GM08714 (cell line): ENCODE measurements around the gene STC2.

ENCODE experiments used
- H3K4me3 ChIP-seq: fragments of 200-500 bp; sonication (Bioruptor generic); 2 replicates; pipeline ENCODE4 v1.5.1; 2014; ENCODE audit warnings: mild to moderate bottlenecking, low read length, inconsistent platforms
- ZNF274 ChIP-seq: IDR thresholded peaks from 2 replicates; pipeline ENCODE4 v1.6.1; 2012; ENCODE audit warnings: mild to moderate bottlenecking, low read depth, low read length

STC2 gene

DNA sequence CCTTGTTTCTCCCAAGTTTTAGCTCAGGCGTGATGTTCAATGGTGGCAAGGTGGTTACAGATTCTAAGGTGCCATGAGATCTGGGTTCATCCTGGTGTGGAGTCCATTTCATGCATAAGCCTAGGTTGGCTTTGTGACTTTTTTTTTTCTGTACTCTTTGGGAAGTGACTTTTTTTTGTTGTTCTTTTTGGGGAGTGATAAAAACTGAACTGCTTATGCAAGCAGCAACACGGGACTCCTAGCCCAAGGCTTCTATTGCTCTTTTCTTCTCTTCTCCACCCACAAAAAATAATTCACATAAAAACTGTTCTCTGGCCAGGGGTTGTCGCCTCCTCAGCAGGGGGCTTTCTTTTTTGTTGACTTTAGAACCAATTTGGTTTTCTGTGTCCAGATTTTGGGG lies 15.4 kb downstream of the STC2 start:
- TF ChIP-seq ZNF274: no peak
- H3K4me3 ChIP-seq: no peak overlapping the region

DNA sequence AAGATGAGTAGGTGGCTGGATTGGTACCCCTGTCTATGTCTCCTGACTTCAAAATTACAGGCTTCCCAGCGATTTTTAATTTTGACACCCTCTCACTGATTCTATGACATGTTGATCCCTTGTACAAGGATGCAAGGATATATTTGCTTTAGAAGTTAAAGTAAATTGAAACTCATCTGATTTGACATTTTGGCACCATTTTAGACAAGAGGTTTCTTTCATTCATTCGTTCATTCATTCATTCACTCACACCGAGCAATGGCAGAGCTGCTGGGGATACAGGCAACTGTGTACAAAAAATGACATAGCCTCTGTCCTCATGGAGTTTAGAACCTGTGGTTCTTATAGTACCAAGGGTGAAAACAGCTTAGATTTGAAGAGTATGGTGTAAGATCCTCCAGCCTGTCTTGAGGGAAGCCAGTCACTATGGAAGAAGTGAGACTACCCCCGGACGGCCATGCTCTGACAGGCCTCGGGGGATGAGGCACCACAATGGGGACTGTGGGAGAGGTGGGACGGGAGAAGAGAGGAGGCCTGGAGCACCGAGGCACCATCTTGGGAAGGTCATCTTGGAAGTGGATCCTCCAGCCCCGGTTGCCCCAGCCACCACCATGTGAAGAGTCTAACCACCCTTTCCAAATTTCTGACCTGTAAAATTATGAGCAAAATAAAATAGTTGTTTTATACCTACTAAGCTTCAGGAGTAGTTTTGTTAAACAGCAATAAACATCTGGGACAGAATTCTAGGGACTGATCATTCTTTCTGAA lies 16.2 kb downstream of the STC2 start:
- no peak for TF ChIP-seq ZNF274
- H3K4me3 ChIP-seq: no peak overlapping the region

DNA sequence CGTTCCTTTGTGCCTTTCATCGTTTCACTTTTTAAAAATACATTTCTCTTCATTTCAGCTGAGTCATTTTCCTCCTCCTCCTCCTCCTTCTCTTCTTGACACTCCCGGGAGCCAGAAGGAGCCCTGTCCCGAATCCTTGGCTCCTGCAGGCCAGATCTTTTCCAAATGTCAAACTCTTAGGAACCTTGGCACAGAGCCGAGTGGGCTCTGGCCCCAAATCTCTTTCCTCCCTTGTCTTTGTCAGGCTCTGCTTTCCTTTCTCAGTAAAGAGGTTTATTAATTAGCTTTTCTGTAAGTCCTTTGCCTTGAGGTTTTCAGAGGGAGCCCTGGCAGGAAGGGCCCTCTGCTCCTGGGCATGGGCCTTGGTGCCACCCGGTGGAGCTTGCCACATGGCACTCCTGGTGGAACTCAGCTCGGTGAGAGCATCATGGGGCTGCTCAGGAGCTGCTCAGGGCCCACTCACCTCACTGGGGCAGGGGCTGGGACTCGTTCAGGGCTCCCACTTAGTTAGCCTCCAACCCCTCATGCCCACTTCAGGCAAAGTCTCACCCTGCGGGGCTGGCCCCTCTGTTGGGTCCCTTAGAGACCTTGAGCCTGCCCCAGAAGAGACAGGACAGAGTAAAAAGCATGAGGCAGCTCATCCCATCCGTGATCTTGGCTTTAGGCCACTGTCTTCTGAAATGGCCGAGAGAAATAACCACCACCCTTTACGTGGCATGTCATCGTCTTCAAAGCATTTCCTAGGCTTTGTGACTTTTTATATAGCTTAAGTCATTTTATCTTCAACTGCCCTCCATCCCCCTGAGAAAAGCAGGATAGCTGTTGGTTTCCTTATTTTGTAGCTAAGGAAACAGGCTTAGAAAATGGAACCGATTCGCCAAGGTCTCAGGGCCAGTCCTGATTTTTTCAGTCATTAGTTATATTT lies 17.1 kb downstream of the STC2 start:
- no peak overlapping the region for H3K4me3 ChIP-seq
- no peak for TF ChIP-seq ZNF274

DNA sequence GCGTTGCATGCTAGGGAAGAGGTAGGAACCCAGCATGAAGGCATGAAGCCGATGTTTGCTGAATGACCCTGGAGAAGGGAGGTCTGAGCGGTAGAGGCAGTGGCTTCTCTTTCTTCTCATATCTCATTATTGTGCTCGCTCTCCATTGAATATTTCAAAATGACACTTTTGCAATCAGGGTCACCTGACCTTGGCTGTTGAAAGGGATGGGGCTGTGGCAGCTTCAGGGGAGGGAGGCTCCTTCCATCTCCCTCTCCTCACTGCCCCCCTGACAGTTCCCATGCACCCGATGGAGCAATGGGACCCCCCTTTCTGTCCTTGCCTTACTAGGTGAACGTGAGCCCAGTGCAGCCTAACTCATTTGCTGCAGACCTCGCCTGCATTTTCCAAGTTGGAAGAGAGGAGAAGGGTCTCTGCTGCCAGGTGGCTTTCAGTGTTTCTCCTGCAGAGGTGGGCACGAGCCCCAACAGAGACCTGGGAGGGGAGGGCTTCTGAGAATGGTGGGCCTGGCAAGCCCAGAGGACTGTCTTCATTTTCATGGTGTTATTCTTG lies 17.9 kb downstream of the STC2 start:
- no peak overlapping the region for H3K4me3 ChIP-seq
- no peak for TF ChIP-seq ZNF274

DNA sequence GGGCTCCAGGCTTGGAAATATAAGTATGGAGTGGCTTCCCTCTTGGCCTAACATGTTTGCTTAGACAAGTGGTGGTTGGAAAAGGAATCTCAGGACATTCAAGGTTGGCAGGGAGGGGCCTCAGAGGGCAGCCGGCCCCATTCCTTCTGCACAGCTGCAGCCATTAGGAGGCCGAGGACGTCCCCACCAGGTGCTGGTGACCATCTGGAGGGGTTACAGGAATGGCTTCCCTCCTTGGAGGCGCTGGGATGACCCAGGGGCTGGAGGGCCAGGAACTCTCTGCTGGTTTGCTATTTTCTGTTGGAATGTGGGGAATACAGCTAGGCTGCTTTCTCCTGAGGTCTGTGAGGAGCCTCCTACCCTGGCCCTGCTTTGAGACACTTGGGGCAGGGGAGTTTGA lies 18.5 kb downstream of the STC2 start:
- no peak for TF ChIP-seq ZNF274
- H3K4me3 ChIP-seq: no peak overlapping the region

DNA sequence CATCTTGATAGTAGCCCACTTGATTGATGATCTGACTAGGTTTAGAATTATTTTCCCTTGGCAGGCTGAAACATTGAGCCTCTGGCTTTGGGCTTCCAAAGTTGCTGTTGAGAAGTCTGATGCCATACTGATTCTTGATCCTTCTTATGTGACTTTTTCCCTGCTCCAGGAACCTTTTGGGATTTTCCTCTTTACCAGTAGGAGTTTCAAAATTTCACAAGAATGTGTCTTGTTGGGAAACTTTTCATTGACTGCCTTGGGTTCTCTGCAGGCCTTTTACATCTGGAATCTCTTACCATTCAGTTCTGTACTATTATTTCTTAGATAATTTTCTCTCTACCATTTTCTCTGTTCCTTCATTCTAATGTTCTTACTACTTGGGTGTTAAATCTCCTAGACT lies 20.0 kb downstream of the STC2 start:
- no peak for TF ChIP-seq ZNF274
- no peak overlapping the region for H3K4me3 ChIP-seq

DNA sequence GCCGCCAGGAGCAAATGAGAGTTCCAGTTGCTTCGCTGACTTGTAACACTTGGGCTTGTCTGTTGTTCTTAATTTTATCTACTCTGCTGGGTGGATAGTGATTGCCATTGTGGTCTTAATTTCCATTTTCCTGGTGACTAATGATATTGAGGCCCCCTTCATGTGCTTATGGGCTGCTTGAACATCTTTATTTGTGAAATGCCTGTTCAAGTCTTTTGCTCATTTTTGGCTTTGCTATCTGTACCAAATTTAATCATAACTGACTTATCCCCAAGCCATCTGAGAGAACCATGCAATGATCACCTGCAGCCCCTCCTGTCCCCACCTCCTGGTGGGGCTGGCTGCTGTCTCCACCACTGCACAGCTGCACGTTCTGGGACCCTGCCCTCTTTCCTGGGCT lies 20.5 kb downstream of the STC2 start:
- H3K4me3 ChIP-seq: no peak overlapping the region
- no peak for TF ChIP-seq ZNF274

DNA sequence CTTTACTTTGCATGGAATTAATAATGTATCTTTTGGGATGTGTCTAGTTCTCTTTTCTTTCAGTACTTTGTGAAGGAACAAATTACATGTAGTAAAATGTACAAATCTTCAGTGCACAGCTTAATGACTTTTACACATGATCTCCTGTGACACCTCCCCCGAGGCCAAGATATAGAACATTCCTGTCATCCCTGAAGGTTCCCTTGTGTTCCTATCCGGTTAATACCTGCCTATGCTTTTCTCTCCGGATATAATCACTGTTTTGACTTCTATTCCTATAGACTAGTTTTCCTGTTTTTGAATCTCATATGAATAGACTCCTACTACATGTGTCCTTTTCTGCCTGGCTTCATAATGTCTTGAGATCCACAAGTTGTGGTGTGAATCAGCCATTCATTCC lies 21.5 kb downstream of the STC2 start:
- no peak overlapping the region for H3K4me3 ChIP-seq
- TF ChIP-seq ZNF274: no peak

DNA sequence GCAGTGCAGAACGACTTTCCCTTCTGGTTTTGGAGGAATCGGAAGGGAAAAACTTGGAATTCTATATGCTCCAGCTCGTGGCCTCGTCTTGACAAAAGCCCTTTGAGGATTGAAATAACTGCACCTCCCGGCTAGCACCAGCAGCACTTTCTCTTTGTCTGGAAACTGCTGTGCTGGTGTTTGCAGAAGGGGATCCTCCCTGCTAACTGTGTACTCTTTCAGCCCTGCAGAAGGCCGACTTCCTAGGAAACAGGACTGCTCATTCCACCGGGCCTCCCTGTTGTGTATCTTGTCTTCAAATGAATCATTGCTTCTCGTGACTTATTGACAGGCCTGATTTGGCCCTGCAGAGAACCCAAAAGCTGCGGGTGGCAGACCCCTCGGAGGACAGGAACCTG lies 23.6 kb downstream of the STC2 start:
- H3K4me3 ChIP-seq: no peak overlapping the region
- TF ChIP-seq ZNF274: no peak

DNA sequence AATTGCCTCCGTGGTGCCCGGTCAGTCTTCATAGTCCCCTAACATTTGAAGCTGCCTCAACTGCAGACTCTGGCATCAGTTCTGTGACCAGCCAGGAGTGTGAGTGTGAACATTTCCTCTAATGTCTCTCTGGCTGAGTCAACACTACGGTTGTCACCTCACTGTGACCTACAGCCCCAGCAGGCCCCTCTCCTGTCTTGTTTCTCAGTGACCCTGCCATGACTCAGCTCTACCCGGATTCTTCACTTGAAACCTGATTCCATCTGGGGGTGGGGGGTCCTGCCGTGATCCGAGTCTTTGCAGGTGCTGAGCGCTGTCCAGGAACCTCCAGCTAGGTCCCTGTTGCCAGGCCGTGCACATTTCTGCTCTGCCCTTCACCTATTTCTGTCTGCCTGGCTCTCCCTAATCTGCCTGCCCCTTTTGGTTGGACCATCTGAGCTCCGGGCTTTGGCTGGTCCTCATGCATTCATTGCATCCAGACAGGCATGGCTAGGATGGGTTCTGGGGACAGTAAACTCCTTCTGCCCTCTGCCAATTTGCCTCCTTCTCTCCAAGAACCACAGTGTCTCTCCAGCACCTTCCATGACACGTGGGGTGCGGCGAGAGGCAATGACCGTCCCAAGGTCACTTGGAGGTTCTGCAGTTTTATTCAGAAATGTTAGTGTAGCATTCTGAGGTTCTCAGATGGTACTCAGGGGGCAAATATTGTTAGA lies 24.2 kb downstream of the STC2 start:
- no peak for TF ChIP-seq ZNF274
- no peak overlapping the region for H3K4me3 ChIP-seq

DNA sequence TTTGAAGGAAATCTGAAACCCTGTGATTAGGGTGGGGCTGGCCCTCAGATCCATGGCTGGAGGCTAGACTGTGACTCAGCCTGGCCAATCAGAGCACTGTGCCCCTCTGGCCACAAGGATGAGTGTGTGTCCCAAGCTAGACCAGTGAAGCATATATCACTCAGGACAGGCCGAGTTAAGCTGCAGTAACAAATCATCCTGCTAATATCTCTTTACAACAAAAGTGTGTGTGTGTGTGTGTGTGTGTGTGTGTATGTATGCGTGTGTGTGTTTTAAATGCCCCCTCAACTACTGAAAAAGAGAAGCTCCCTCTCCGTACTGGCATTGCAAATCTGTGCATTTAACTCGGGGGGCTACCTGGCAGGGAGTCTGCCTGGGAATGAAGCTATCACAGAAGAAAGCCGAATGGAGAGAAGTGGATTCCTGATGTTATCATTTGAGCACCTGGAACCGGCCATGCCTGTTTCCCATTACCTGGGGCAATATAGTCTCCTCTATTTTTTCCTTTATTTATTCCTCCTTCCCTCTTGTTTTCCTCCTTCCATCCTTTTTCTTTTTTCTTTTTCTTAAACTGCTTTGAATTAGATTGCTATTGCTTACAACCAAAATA lies 25.6 kb downstream of the STC2 start:
- no peak for TF ChIP-seq ZNF274
- no peak overlapping the region for H3K4me3 ChIP-seq

DNA sequence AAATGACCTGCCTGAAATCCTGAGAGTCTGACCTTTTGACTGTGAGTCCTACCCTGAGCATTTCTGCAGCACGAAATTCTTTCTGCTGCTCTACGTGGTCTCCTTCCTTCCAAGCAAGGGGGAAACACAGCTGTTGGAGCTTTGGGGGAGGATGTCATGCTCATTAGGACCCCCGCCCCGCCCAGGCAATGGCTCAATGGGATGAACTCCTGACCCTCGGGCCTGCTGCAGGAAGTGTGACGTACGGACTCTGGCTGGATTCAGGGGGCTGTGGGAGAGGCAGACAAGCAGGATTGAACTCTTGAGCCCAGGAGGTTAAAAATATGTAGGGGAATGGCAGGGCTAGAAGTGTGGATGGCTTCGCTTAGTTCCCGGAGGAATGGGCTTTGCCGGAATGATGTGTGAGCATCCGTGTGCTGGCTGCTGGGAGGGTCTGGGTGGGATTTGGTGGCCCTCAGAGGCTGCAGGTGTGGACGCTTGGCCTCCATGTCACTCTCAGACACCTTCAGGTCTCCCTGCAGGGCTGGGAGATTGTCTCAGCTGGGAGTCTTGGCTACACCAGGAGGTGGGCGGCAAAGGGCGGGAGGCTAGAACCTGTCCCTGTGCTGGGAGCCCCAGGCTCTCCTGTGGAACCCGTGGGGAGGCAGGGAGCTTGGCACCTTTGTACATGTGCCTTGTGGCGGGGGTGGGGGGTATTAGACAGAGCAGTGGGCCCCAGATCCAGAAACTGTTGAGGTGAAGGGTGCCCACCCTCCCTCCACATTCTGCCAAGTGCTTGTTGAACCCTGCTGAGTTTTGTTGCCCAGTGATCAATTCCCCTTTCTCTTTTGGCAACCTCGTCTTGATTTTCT lies 26.3 kb downstream of the STC2 start:
- H3K4me3 ChIP-seq: no peak overlapping the region
- no peak for TF ChIP-seq ZNF274

DNA sequence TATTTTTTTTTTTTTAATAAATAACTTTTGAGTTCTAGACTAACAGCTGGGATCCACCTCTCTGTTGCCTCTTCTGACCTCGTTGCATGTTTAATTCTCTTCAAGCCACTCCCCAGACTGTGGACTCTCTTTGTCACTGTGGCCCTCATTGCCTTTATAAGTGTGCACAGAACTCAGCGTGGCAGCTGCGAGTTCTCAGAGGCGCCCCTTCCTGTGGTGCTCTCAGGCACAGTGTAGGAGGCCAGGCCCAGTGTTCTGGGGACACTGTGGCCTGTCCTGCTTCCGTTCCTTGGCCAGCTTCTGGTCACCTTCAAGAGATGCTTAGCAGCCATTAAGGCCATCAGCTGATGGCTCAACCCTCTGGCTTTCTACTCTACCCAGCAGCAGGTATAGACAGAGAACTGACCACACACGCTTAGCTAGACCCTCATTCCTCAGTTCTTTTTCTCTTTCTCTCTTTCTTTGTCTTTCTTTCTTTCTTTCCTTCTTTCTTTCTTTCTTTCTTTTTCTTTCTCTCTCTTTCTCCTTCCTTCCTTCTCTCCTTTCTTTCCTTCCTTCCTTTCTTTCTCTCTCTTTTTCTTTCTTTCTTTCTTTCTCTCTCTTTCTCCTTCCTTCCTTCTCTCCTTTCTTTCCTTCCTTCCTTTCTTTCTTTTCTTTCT lies 27.7 kb downstream of the STC2 start:
- TF ChIP-seq ZNF274: no peak
- no peak overlapping the region for H3K4me3 ChIP-seq

DNA sequence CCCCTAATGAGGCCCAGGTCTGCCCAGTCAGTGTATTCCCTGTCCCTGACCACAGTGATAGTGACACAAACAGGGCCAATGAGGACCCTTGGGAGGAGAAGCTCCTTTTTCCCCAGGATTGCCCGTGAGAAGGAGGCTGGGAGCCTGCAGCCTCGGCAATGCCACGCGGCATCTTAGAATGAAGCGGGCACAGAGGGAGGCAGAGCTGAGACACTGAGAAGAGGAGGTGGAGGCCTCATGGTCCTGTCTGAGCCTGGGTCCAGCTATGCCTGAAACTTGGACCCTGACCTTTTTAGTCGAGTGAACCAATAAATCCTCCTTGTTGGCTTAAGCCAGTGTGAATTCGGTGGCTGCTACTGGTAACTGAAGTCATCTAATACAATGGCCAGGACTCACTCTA lies 28.4 kb downstream of the STC2 start:
- TF ChIP-seq ZNF274: no peak

More for the DNA sequence above, 28.4 kb downstream of the STC2 start:
- no peak overlapping the region for H3K4me3 ChIP-seq
